Measurements from ENCODE around the gene HOXA7.

Gene HOXA7

GRCh38 chr7:27138985-27139333, 17.5 kb downstream of the HOXA7 start:
- Histone ChIP-seq H3K36me3 (ENCODE audit: control insufficient read depth, insufficient read depth, low read length) (no peaks in the 10 kb centered on the region), H3K9me3 (ENCODE audit: control insufficient read depth, low read length) (no peaks in the 10 kb centered on the region), H3K4me3 (ENCODE audit: insufficient read depth, low read depth, low read length, poor library complexity, severe bottlenecking) (no peak overlapping the region), H3K27me3 (replicated peaks; ENCODE audit: control insufficient read depth, insufficient read depth, low read length, poor library complexity, severe bottlenecking) (peaks cover 15% of the 10 kb centered on the region), H3K4me1 (ENCODE audit: control insufficient read depth, insufficient read depth, low read length, poor library complexity, severe bottlenecking) (no peaks in the 10 kb centered on the region), H3K27ac (ENCODE audit: insufficient read depth, low read length, poor library complexity, severe bottlenecking) (no peak overlapping the region)
- DNase-seq: no peak

- peaks cover 11% of the 10 kb centered on the region for H3K27me3 ChIP-seq (replicated peaks; ENCODE audit: control insufficient read depth, insufficient read depth, low read length, poor library complexity, severe bottlenecking)
- H3K4me3 ChIP-seq (ENCODE audit: insufficient read depth, low read depth, low read length, poor library complexity, severe bottlenecking): no peak overlapping the region
- no peaks in the 10 kb centered on the region for H3K9me3 ChIP-seq (ENCODE audit: control insufficient read depth, low read length)
- no peak overlapping the region for H3K27ac ChIP-seq (ENCODE audit: insufficient read depth, low read length, poor library complexity, severe bottlenecking)
- H3K4me1 ChIP-seq (ENCODE audit: control insufficient read depth, insufficient read depth, low read length, poor library complexity, severe bottlenecking): no peaks in the 10 kb centered on the region
- DNase-seq: no peak
- no peaks in the 10 kb centered on the region for H3K36me3 ChIP-seq (ENCODE audit: control insufficient read depth, insufficient read depth, low read length)
These were observed 18.0 kb downstream of the HOXA7 start for GRCh38 chr7:27138472-27138871.

GRCh38 chr7:27137640-27138315, 18.7 kb downstream of the HOXA7 start:
- Histone ChIP-seq H3K27me3 (replicated peaks; ENCODE audit: control insufficient read depth, insufficient read depth, low read length, poor library complexity, severe bottlenecking) (peaks cover 10% of the 10 kb centered on the region), H3K9me3 (ENCODE audit: control insufficient read depth, low read length) (no peaks in the 10 kb centered on the region), H3K4me3 (ENCODE audit: insufficient read depth, low read depth, low read length, poor library complexity, severe bottlenecking) (no peak overlapping the region), H3K27ac (ENCODE audit: insufficient read depth, low read length, poor library complexity, severe bottlenecking) (no peak overlapping the region), H3K4me1 (ENCODE audit: control insufficient read depth, insufficient read depth, low read length, poor library complexity, severe bottlenecking) (no peaks in the 10 kb centered on the region), H3K36me3 (ENCODE audit: control insufficient read depth, insufficient read depth, low read length) (no peaks in the 10 kb centered on the region)
- no peak for DNase-seq

- no peak overlapping the region for H3K27ac ChIP-seq (ENCODE audit: insufficient read depth, low read length, poor library complexity, severe bottlenecking)
- no peak for DNase-seq
- peaks cover 7% of the 10 kb centered on the region for H3K27me3 ChIP-seq (replicated peaks; ENCODE audit: control insufficient read depth, insufficient read depth, low read length, poor library complexity, severe bottlenecking)
- no peaks in the 10 kb centered on the region for H3K4me1 ChIP-seq (ENCODE audit: control insufficient read depth, insufficient read depth, low read length, poor library complexity, severe bottlenecking)
- H3K4me3 ChIP-seq (ENCODE audit: insufficient read depth, low read depth, low read length, poor library complexity, severe bottlenecking): no peak overlapping the region
- no peaks in the 10 kb centered on the region for H3K36me3 ChIP-seq (ENCODE audit: control insufficient read depth, insufficient read depth, low read length)
- H3K9me3 ChIP-seq (ENCODE audit: control insufficient read depth, low read length): no peaks in the 10 kb centered on the region
These were observed 22.1 kb downstream of the HOXA7 start for GRCh38 chr7:27134392-27134791.

- H3K9me3 ChIP-seq (ENCODE audit: control insufficient read depth, low read length): no peaks in the 10 kb centered on the region
- peaks cover 7% of the 10 kb centered on the region for H3K27me3 ChIP-seq (replicated peaks; ENCODE audit: control insufficient read depth, insufficient read depth, low read length, poor library complexity, severe bottlenecking)
- H3K27ac ChIP-seq (ENCODE audit: insufficient read depth, low read length, poor library complexity, severe bottlenecking): no peak overlapping the region
- H3K4me1 ChIP-seq (ENCODE audit: control insufficient read depth, insufficient read depth, low read length, poor library complexity, severe bottlenecking): no peaks in the 10 kb centered on the region
- DNase-seq: no peak
- no peaks in the 10 kb centered on the region for H3K36me3 ChIP-seq (ENCODE audit: control insufficient read depth, insufficient read depth, low read length)
- H3K4me3 ChIP-seq (ENCODE audit: insufficient read depth, low read depth, low read length, poor library complexity, severe bottlenecking): no peak overlapping the region
These were observed 22.9 kb downstream of the HOXA7 start for GRCh38 chr7:27133409-27134231.

GRCh38 chr7:27132978-27133377, 23.5 kb downstream of the HOXA7 start:
- Histone ChIP-seq H3K4me3 (ENCODE audit: insufficient read depth, low read depth, low read length, poor library complexity, severe bottlenecking) (no peak overlapping the region), H3K27me3 (replicated peaks; ENCODE audit: control insufficient read depth, insufficient read depth, low read length, poor library complexity, severe bottlenecking) (peaks cover 7% of the 10 kb centered on the region), H3K4me1 (ENCODE audit: control insufficient read depth, insufficient read depth, low read length, poor library complexity, severe bottlenecking) (no peaks in the 10 kb centered on the region), H3K27ac (ENCODE audit: insufficient read depth, low read length, poor library complexity, severe bottlenecking) (no peak overlapping the region), H3K36me3 (ENCODE audit: control insufficient read depth, insufficient read depth, low read length) (no peaks in the 10 kb centered on the region), H3K9me3 (ENCODE audit: control insufficient read depth, low read length) (no peaks in the 10 kb centered on the region)
- no peak for DNase-seq

GRCh38 chr7:27132214-27132613, 24.3 kb downstream of the HOXA7 start:
- H3K4me3 ChIP-seq (ENCODE audit: insufficient read depth, low read depth, low read length, poor library complexity, severe bottlenecking): no peak overlapping the region
- H3K27ac ChIP-seq (ENCODE audit: insufficient read depth, low read length, poor library complexity, severe bottlenecking): no peak overlapping the region
- peaks cover 7% of the 10 kb centered on the region for H3K27me3 ChIP-seq (replicated peaks; ENCODE audit: control insufficient read depth, insufficient read depth, low read length, poor library complexity, severe bottlenecking)
- no peak for DNase-seq
- no peaks in the 10 kb centered on the region for H3K36me3 ChIP-seq (ENCODE audit: control insufficient read depth, insufficient read depth, low read length)
- no peaks in the 10 kb centered on the region for H3K9me3 ChIP-seq (ENCODE audit: control insufficient read depth, low read length)
- no peaks in the 10 kb centered on the region for H3K4me1 ChIP-seq (ENCODE audit: control insufficient read depth, insufficient read depth, low read length, poor library complexity, severe bottlenecking)

GRCh38 chr7:27131390-27131819, 25.1 kb downstream of the HOXA7 start:
- Histone ChIP-seq H3K27me3 (replicated peaks; ENCODE audit: control insufficient read depth, insufficient read depth, low read length, poor library complexity, severe bottlenecking) (peaks cover 6% of the 10 kb centered on the region), H3K4me1 (ENCODE audit: control insufficient read depth, insufficient read depth, low read length, poor library complexity, severe bottlenecking) (no peaks in the 10 kb centered on the region), H3K36me3 (ENCODE audit: control insufficient read depth, insufficient read depth, low read length) (no peaks in the 10 kb centered on the region), H3K27ac (ENCODE audit: insufficient read depth, low read length, poor library complexity, severe bottlenecking) (no peak overlapping the region), H3K9me3 (ENCODE audit: control insufficient read depth, low read length) (no peaks in the 10 kb centered on the region), H3K4me3 (ENCODE audit: insufficient read depth, low read depth, low read length, poor library complexity, severe bottlenecking) (peak overlapping the region; percentile 55)
- no peak for DNase-seq

GRCh38 chr7:27130540-27131389, 25.7 kb downstream of the HOXA7 start, which contains the start of gene HOXA4:
TSS of gene HOXA4 (minus strand) at chr7:27130757. CDS start at chr7:27130733, 24 bp downstream.
- H3K9me3 ChIP-seq (ENCODE audit: control insufficient read depth, low read length): no peaks in the 10 kb centered on the region
- peak; percentile 18 to 64 (median 42) for DNase-seq
- H3K27ac ChIP-seq (ENCODE audit: insufficient read depth, low read length, poor library complexity, severe bottlenecking): no peak within 1 kb of the TSS
- H3K4me1 ChIP-seq (ENCODE audit: control insufficient read depth, insufficient read depth, low read length, poor library complexity, severe bottlenecking): no peaks in the 10 kb centered on the region
- H3K36me3 ChIP-seq (ENCODE audit: control insufficient read depth, insufficient read depth, low read length): no peaks in the 10 kb centered on the region
- peaks cover 6% of the 10 kb centered on the region for H3K27me3 ChIP-seq (replicated peaks; ENCODE audit: control insufficient read depth, insufficient read depth, low read length, poor library complexity, severe bottlenecking)
- peak within 1 kb of the TSS; percentile 55 for H3K4me3 ChIP-seq (ENCODE audit: insufficient read depth, low read depth, low read length, poor library complexity, severe bottlenecking)

All from effector memory CD4-positive, alpha-beta T cell (primary cell).